OCI-LY7 (cell line): ENCODE results near the gene NLRP9. TPM values are rescaled to one million over a fixed set of nuclear protein-coding genes. Genes with fewer than 3 reads are reported as not detected.

Experiments used
- BruUV-seq: library from RNA; stranded (reverse); fragments of 400-500 nt; replicated peaks from 2 replicates; lab custom pipeline; 2021; lab: Mats Ljungman, UMichigan
- CTCF ChIA-PET: fragments of 300-600 bp; sonication (Branson Sonifier 250); formaldehyde crosslinking; loops from one replicate; lab custom pipeline; 2022; ENCODE audit warnings: antibody characterized with exemption; ENCODE audit not compliant: unreplicated experiment; lab: Charles Lee
- POLR2A ChIA-PET: fragments of 300-600 bp; sonication (Branson Sonifier 250); formaldehyde crosslinking; loops from one replicate; lab custom pipeline; 2022; ENCODE audit warnings: antibody characterized with exemption; lab: Charles Lee
- DNase-seq: peaks from one replicate; pipeline ENCODE4 v3.0.0-alpha.2; 2015; ENCODE audit warnings: low spot score
- H2AFZ ChIP-seq: fragments of 200-600 bp; sonication (generic), shearing (Covaris generic); 2 replicates; pipeline ENCODE4 v1.6.1; 2014; ENCODE audit warnings: mild to moderate bottlenecking, antibody characterized with exemption, low read length, moderate library complexity
- H3K27ac ChIP-seq: fragments of 200-600 bp; sonication (generic); 2 replicates; pipeline ENCODE4 v1.5.1; 2014; ENCODE audit warnings: mixed run types, low read depth, mild to moderate bottlenecking, moderate library complexity, low read length, inconsistent platforms; ENCODE audit not compliant: poor library complexity, severe bottlenecking
- H3K36me3 ChIP-seq: fragments of 200-600 bp; sonication (generic); 2 replicates; pipeline ENCODE4 v1.6.1; 2014; ENCODE audit warnings: mild to moderate bottlenecking, antibody characterized with exemption, low read length, moderate library complexity, mixed read lengths; ENCODE audit not compliant: insufficient read depth
- H3K4me1 ChIP-seq: fragments of 200-600 bp; sonication (generic); 2 replicates; pipeline ENCODE4 v1.5.1; 2014; ENCODE audit warnings: mild to moderate bottlenecking, low read length; ENCODE audit not compliant: insufficient read depth, poor library complexity, severe bottlenecking
- H3K4me2 ChIP-seq: fragments of 200-600 bp; sonication (generic); 2 replicates; pipeline ENCODE4 v1.6.1; 2014; ENCODE audit warnings: mild to moderate bottlenecking, low read length
- H3K4me3 ChIP-seq: fragments of 200-600 bp; sonication (generic); 2 replicates; pipeline ENCODE4 v1.5.1; 2014; ENCODE audit warnings: mild to moderate bottlenecking, low read depth, low read length; ENCODE audit not compliant: poor library complexity, severe bottlenecking
- H3K79me2 ChIP-seq: fragments of 200-600 bp; sonication (generic); 2 replicates; pipeline ENCODE4 v1.6.1; 2016; ENCODE audit warnings: low read depth, mild to moderate bottlenecking, low read length, moderate library complexity, mixed read lengths; ENCODE audit not compliant: insufficient read depth
- H3K9me2 ChIP-seq: fragments of 200-600 bp; sonication (generic); 2 replicates; pipeline ENCODE4 v1.6.1; 2016; ENCODE audit warnings: mild to moderate bottlenecking, low read length, mixed read lengths; ENCODE audit not compliant: insufficient read depth
- H3K9me3 ChIP-seq: fragments of 200-600 bp; sonication (generic); 2 replicates; pipeline ENCODE4 v1.6.1; 2014; ENCODE audit warnings: mild to moderate bottlenecking, mixed run types, low read length, mixed read lengths
- H4K20me1 ChIP-seq: fragments of 200-600 bp; sonication (generic); 2 replicates; pipeline ENCODE4 v1.6.1; 2014; ENCODE audit warnings: mild to moderate bottlenecking, antibody characterized with exemption, low read length, moderate library complexity, mixed read lengths; ENCODE audit not compliant: insufficient read depth
- CTCF ChIP-seq: fragments of 200-600 bp; sonication (generic); conservative IDR thresholded peaks from 2 replicates; pipeline ENCODE4 v1.5.1; 2014; ENCODE audit warnings: mild to moderate bottlenecking, antibody characterized with exemption, low read length, moderate library complexity, mixed read lengths
- EZH2phosphoT487 ChIP-seq: fragments of 200-600 bp; sonication (generic); IDR thresholded peaks from 2 replicates; pipeline ENCODE4 v1.6.1; 2018; ENCODE audit warnings: low read depth, borderline replicate concordance, mild to moderate bottlenecking, mixed run types, antibody characterized with exemption, low read length, moderate library complexity, mixed read lengths
- intact Hi-C: fragments of 100-400 bp; cut with micrococcal nuclease; formaldehyde crosslinking; loops from one replicate; pipeline ENCODE4 v1.10.0; 2022; ENCODE audit not compliant: unreplicated experiment
- total RNA-seq, 2 experiments: library from RNA; depleted of rRNA in 1 of 2; stranded (reverse); fragments of >200 nt in 1 of 2; shearing (Covaris generic) in 1 of 2; gene quantifications; 2 replicates each; pipeline ENCODE4 v1.2.3, GENCODE V29; 2014 to 2022

NLRP9 gene
- total RNA-seq, 2 experiments from 2014 or later, result not detected

- no peak for DNase-seq
- CTCF ChIA-PET, result no interaction called here
Observed at GRCh38 chr19:55674459-55674840, 63.8 kb downstream of the NLRP9 start.

GRCh38 chr19:55673889-55674288 lies 64.3 kb downstream of the NLRP9 start:
- ChIA-PET CTCF (no interaction called here), POLR2A (no interaction called here)
- BruUV-seq, result no TSS peak
- Histone ChIP-seq H3K4me2 (peak overlapping the region; percentile 11; the same call in 1 of the 2 replicates), H3K79me2 (peaks cover 61% of the 10 kb centered on the region), H3K4me3 (no peak overlapping the region), H3K36me3 (peaks cover 86% of the 10 kb centered on the region), H4K20me1 (no peaks in the 10 kb centered on the region; the same call in 1 of the 2 replicates), H3K27ac (peak overlapping the region; percentile 21), H2AFZ (no peak overlapping the region), H3K9me3 (no peaks in the 10 kb centered on the region), H3K4me1 (peaks cover 40% of the 10 kb centered on the region), H3K9me2 (no peaks in the 10 kb centered on the region)
- DNase-seq, result no peak
- intact Hi-C loops, result no loop called here
- TF ChIP-seq CTCF (no peak), EZH2phosphoT487 (no peak)

More at GRCh38 chr19:55674459-55674840, 63.8 kb downstream of the NLRP9 start:
- H3K4me3 ChIP-seq, result peak overlapping the region; percentile 95
- H3K27ac ChIP-seq, result peak overlapping the region; percentile 57
- H3K4me1 ChIP-seq, result peaks cover 46% of the 10 kb centered on the region
- no peaks in the 10 kb centered on the region for H3K9me2 ChIP-seq
- H3K79me2 ChIP-seq, result peaks cover 66% of the 10 kb centered on the region
- H2AFZ ChIP-seq, result no peak overlapping the region
- H3K9me3 ChIP-seq, result no peaks in the 10 kb centered on the region
- no peaks in the 10 kb centered on the region; the same call in 1 of the 2 replicates for H4K20me1 ChIP-seq
- intact Hi-C loops, result no loop called here
- no TSS peak for BruUV-seq
- peak overlapping the region; percentile 72 for H3K4me2 ChIP-seq
- no peak for TF ChIP-seq EZH2phosphoT487
- no peak for TF ChIP-seq CTCF
- peaks cover 86% of the 10 kb centered on the region for H3K36me3 ChIP-seq
- POLR2A ChIA-PET, result no interaction called here

GRCh38 chr19:55673465-55673864 lies 64.7 kb downstream of the NLRP9 start:
- POLR2A ChIA-PET, result interaction anchor here (0.6 kb wide), 1 partner anchor 263 kb away, joined by 3 read pairs; no protein-coding TSS in a partner anchor
- peaks cover 56% of the 10 kb centered on the region for H3K79me2 ChIP-seq
- H3K4me3 ChIP-seq, result no peak overlapping the region
- H2AFZ ChIP-seq, result no peak overlapping the region
- H3K4me1 ChIP-seq, result peaks cover 36% of the 10 kb centered on the region
- no peak for DNase-seq
- H3K9me3 ChIP-seq, result no peaks in the 10 kb centered on the region
- no peaks in the 10 kb centered on the region for H3K9me2 ChIP-seq
- H3K27ac ChIP-seq, result peak overlapping the region; percentile 21
- CTCF ChIA-PET, result no interaction called here
- peaks cover 86% of the 10 kb centered on the region for H3K36me3 ChIP-seq
- TF ChIP-seq EZH2phosphoT487 (no peak), CTCF (no peak)
- no TSS peak for BruUV-seq
- peak overlapping the region; percentile 11; the same call in 1 of the 2 replicates for H3K4me2 ChIP-seq
- no peaks in the 10 kb centered on the region; the same call in 1 of the 2 replicates for H4K20me1 ChIP-seq
- intact Hi-C loops, result no loop called here
